GM23338 (cell line): ENCODE data around the gene GATAD2A. TPM values are rescaled to one million over a fixed set of nuclear protein-coding genes. Genes with fewer than 3 reads are reported as not detected.
A peak's percentile ranks its signal among the peaks of the same experiment; 100 is the strongest.

Source experiments
- ATAC-seq: fragments of 200-7000 bp; cut with Tn5 transposase; 3 replicates; pipeline ENCODE4 v1.9.1; 2020
- DNase-seq: peaks from one replicate; pipeline ENCODE4 v3.0.0-alpha.2; 2015; ENCODE audit warnings: low spot score
- H2AFZ ChIP-seq: fragments of 200-600 bp; sonication (generic); 2 replicates; pipeline ENCODE4 v1.8.0; 2016; ENCODE audit warnings: antibody characterized with exemption, mild to moderate bottlenecking, moderate library complexity
- H3F3A ChIP-seq: fragments of 200-600 bp; sonication (generic); replicated peaks from 2 replicates; pipeline ENCODE4 v1.8.0; 2017; ENCODE audit warnings: antibody characterized with exemption, mixed run types, low read depth
- H3K27ac ChIP-seq: fragments of 200-600 bp; sonication (generic); 2 replicates; pipeline ENCODE4 v1.6.1; 2016; ENCODE audit warnings: low read depth
- H3K27me3 ChIP-seq: fragments of 200-600 bp; sonication (generic); 2 replicates; pipeline ENCODE4 v1.8.0; 2016; ENCODE audit warnings: mild to moderate bottlenecking, mixed run types, moderate library complexity; ENCODE audit not compliant: insufficient read depth
- H3K36me3 ChIP-seq: fragments of 200-600 bp; sonication (generic); 2 replicates; pipeline ENCODE4 v1.8.0; 2016; ENCODE audit warnings: mild to moderate bottlenecking; ENCODE audit not compliant: insufficient read depth
- H3K4me1 ChIP-seq: fragments of 200-600 bp; sonication (generic); 2 replicates; pipeline ENCODE4 v1.8.0; 2016; ENCODE audit warnings: mild to moderate bottlenecking, moderate library complexity; ENCODE audit not compliant: insufficient read depth
- H3K4me2 ChIP-seq: fragments of 200-600 bp; sonication (generic); 2 replicates; pipeline ENCODE4 v1.7.1; 2017; ENCODE audit warnings: mixed run types
- H3K4me3 ChIP-seq: fragments of 200-600 bp; sonication (generic); 2 replicates; pipeline ENCODE4 v1.6.1; 2016; ENCODE audit warnings: mixed run types
- H3K79me2 ChIP-seq: fragments of 200-600 bp; sonication (generic); replicated peaks from 2 replicates; pipeline ENCODE4 v1.8.0; 2017; ENCODE audit warnings: mild to moderate bottlenecking; ENCODE audit not compliant: insufficient read depth
- H3K9me2 ChIP-seq: fragments of 200-600 bp; sonication (generic); 2 replicates; pipeline ENCODE4 v1.8.0; 2017; ENCODE audit not compliant: insufficient read depth
- H4K20me1 ChIP-seq: fragments of 200-600 bp; sonication (generic); replicated peaks from 2 replicates; pipeline ENCODE4 v1.8.0; 2017; ENCODE audit warnings: mild to moderate bottlenecking; ENCODE audit not compliant: insufficient read depth
- H3K27ac Mint-ChIP-seq: 2 replicates; pipeline ENCODE4 v1.8.0; 2020; ENCODE audit warnings: inconsistent platforms, mild to moderate bottlenecking, moderate library complexity, mixed read lengths
- H3K27me3 Mint-ChIP-seq: 3 replicates; pipeline ENCODE4 v1.8.0; 2022; ENCODE audit warnings: low read depth, mild to moderate bottlenecking, moderate library complexity, mixed read lengths, inconsistent platforms; ENCODE audit not compliant: insufficient read depth, poor library complexity
- H3K36me3 Mint-ChIP-seq: 3 replicates; pipeline ENCODE4 v1.8.0; 2021; ENCODE audit warnings: low read depth, mild to moderate bottlenecking, inconsistent platforms, moderate library complexity, mixed read lengths
- H3K4me1 Mint-ChIP-seq: 3 replicates; pipeline ENCODE4 v1.8.0; 2020; ENCODE audit warnings: mild to moderate bottlenecking, inconsistent platforms, mixed read lengths
- H3K4me3 Mint-ChIP-seq: 3 replicates; pipeline ENCODE4 v1.8.0; 2021; ENCODE audit warnings: moderate library complexity, mild to moderate bottlenecking, inconsistent platforms, mixed read lengths
- H3K9me3 Mint-ChIP-seq: 3 replicates; pipeline ENCODE4 v1.8.0; 2020; ENCODE audit warnings: moderate library complexity, mild to moderate bottlenecking, inconsistent platforms, mixed read lengths
- CREB1 ChIP-seq: fragments of 250-450 bp; sonication (Bioruptor Pico); IDR thresholded peaks from 2 replicates; pipeline ENCODE4 v1.5.0; 2020; ENCODE audit warnings: low read depth, mild to moderate bottlenecking, moderate library complexity
- ETS1 ChIP-seq: IDR thresholded peaks from 2 replicates; pipeline ENCODE4 v1.6.1; 2016; ENCODE audit warnings: antibody characterized with exemption
- EZH2phosphoT487 ChIP-seq: fragments of 200-600 bp; sonication (generic); IDR thresholded peaks from one replicate; pipeline ENCODE4 v1.8.1; 2018; ENCODE audit warnings: antibody characterized with exemption; ENCODE audit not compliant: unreplicated experiment
- NANOG ChIP-seq: IDR thresholded peaks from 2 replicates; pipeline ENCODE4 v1.6.1; 2016; ENCODE audit warnings: antibody characterized with exemption, borderline replicate concordance
- REST ChIP-seq: IDR thresholded peaks from one replicate; pipeline ENCODE4 v1.6.1; 2018; ENCODE audit warnings: antibody characterized with exemption; ENCODE audit not compliant: unreplicated experiment
- STAT1 ChIP-seq: IDR thresholded peaks from one replicate; pipeline ENCODE4 v1.6.1; 2016; ENCODE audit warnings: antibody characterized with exemption; ENCODE audit not compliant: unreplicated experiment
- ZNF114 ChIP-seq: fragments of 250-450 bp; sonication (Bioruptor Pico); IDR thresholded peaks from 2 replicates; pipeline ENCODE4 v1.5.0; 2020; ENCODE audit warnings: mild to moderate bottlenecking, moderate library complexity
- ZNF331 ChIP-seq: fragments of 250-450 bp; sonication (Bioruptor Pico); IDR thresholded peaks from 2 replicates; pipeline ENCODE4 v1.5.0; 2020; ENCODE audit warnings: low read depth, mild to moderate bottlenecking, moderate library complexity
- ZNF462 ChIP-seq: fragments of 250-450 bp; sonication (Bioruptor Pico); IDR thresholded peaks from 2 replicates; pipeline ENCODE4 v1.5.0; 2020; ENCODE audit warnings: mild to moderate bottlenecking, moderate library complexity
- polyA plus RNA-seq: library from polyadenylated mRNA; unstranded; fragments of >200 nt; fragmentation: Nextera tagmentation; extraction: Ambion mirVana; gene quantifications from 2 replicates; pipeline ENCODE4 v1.2.1, GENCODE V29; 2016
- total RNA-seq: library from RNA; depleted of rRNA; stranded (reverse); fragments of >200 nt; shearing (Covaris generic); gene quantifications from 2 replicates; pipeline ENCODE4 v1.2.3, GENCODE V29; 2014

Gene GATAD2A
- total and polyA plus RNA-seq, 2 experiments from 2014 or later = 40.0 to 151 TPM

GRCh38 chr19:19443902-19444680, 38.6 kb downstream of the GATAD2A start:
- Histone ChIP-seq H2AFZ (no peak overlapping the region), H3K9me2 (no peaks in the 10 kb centered on the region), H4K20me1 (peaks cover 87% of the 10 kb centered on the region), H3K27ac (peak overlapping the region; percentile 84), H3K4me1 (peaks cover 29% of the 10 kb centered on the region), H3K27me3 (no peaks in the 10 kb centered on the region), H3F3A (peaks cover 13% of the 10 kb centered on the region; the same call in 1 of the 2 replicates), H3K36me3 (no peaks in the 10 kb centered on the region), H3K79me2 (peaks cover 100% of the 10 kb centered on the region), H3K4me2 (no peak overlapping the region), H3K4me3 (no peak overlapping the region)
- no peak for DNase-seq
- no peak for TF ChIP-seq EZH2phosphoT487
- TF ChIP-seq STAT1 = no peak
- no peak for TF ChIP-seq ZNF114 (CRISPR knock-in tag)
- TF ChIP-seq CREB1 (CRISPR knock-in tag) = no peak
- no peak for TF ChIP-seq ZNF331 (CRISPR knock-in tag)
- TF ChIP-seq ETS1 = no peak
- Mint-ChIP-seq H3K27me3 (peaks cover 6% of the 10 kb centered on the region), H3K36me3 (peaks cover 12% of the 10 kb centered on the region; the same call in 2 of the 3 replicates), H3K27ac (no peak overlapping the region), H3K4me1 (peaks cover 48% of the 10 kb centered on the region), H3K4me3 (no peak overlapping the region), H3K9me3 (no peaks in the 10 kb centered on the region; the same call in 2 of the 3 replicates)
- ATAC-seq = no peak

GRCh38 chr19:19444681-19445155, 39.2 kb downstream of the GATAD2A start:
- DNase-seq = no peak
- Histone ChIP-seq H3K79me2 (peaks cover 100% of the 10 kb centered on the region), H3K4me1 (peaks cover 29% of the 10 kb centered on the region), H2AFZ (no peak overlapping the region), H3K27me3 (no peaks in the 10 kb centered on the region), H3K9me2 (no peaks in the 10 kb centered on the region), H3K4me2 (peak overlapping the region; percentile 51), H3K36me3 (no peaks in the 10 kb centered on the region), H3K4me3 (no peak overlapping the region), H3F3A (peaks cover 11% of the 10 kb centered on the region; the same call in 1 of the 2 replicates), H4K20me1 (peaks cover 86% of the 10 kb centered on the region), H3K27ac (peak overlapping the region; percentile 84)
- H3K4me3 Mint-ChIP-seq = no peak overlapping the region
- H3K27ac Mint-ChIP-seq = peak overlapping the region; percentile 32; the same call in 1 of the 2 replicates
- H3K27me3 Mint-ChIP-seq = peaks cover 3% of the 10 kb centered on the region
- peaks cover 48% of the 10 kb centered on the region for H3K4me1 Mint-ChIP-seq
- H3K36me3 Mint-ChIP-seq = peaks cover 9% of the 10 kb centered on the region; the same call in 2 of the 3 replicates
- no peaks in the 10 kb centered on the region; the same call in 2 of the 3 replicates for H3K9me3 Mint-ChIP-seq
- peak; percentile 18 for ATAC-seq
- TF ChIP-seq ZNF462 (CRISPR knock-in tag) (no peak), ZNF114 (CRISPR knock-in tag) (no peak), NANOG (no peak), REST (no peak), EZH2phosphoT487 (no peak), CREB1 (CRISPR knock-in tag) (no peak), ZNF331 (CRISPR knock-in tag) (no peak)
